Myocyte (in vitro differentiated cells): ENCODE measurements around the gene MS4A13. TPM values are rescaled to one million over a fixed set of nuclear protein-coding genes. Genes with fewer than 3 reads are reported as not detected.
"Not testable (repeated sequence)": the region's sequence is repeated elsewhere in the genome, so short reads cannot be mapped to it uniquely, and the experiment has no call there.

Experiments
- DNase-seq: peaks from one replicate; pipeline ENCODE4 v3.0.0-alpha.2; 2012; ENCODE audit warnings: low read depth
- polyA plus RNA-seq: library from polyadenylated mRNA; unstranded; fragments of >200 nt; gene quantifications from one replicate; pipeline ENCODE4 v1.2.1, GENCODE V29; 2012; ENCODE audit warnings: missing spikeins
- total RNA-seq: library from RNA; depleted of rRNA; stranded (reverse); fragments of >200 nt; gene quantifications from 2 replicates; pipeline ENCODE4 v1.2.3, GENCODE V29; 2014

Gene MS4A13, protein sequence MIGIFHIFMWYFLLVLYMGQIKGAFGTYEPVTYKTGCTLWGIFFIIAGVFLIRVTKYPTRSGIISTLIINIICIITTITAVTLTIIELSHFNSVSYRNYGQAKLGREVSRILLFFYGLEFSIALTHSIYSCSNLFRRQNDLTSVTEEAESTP
- not detected in 2 replicates for total RNA-seq
- not detected for polyA plus RNA-seq

DNA sequence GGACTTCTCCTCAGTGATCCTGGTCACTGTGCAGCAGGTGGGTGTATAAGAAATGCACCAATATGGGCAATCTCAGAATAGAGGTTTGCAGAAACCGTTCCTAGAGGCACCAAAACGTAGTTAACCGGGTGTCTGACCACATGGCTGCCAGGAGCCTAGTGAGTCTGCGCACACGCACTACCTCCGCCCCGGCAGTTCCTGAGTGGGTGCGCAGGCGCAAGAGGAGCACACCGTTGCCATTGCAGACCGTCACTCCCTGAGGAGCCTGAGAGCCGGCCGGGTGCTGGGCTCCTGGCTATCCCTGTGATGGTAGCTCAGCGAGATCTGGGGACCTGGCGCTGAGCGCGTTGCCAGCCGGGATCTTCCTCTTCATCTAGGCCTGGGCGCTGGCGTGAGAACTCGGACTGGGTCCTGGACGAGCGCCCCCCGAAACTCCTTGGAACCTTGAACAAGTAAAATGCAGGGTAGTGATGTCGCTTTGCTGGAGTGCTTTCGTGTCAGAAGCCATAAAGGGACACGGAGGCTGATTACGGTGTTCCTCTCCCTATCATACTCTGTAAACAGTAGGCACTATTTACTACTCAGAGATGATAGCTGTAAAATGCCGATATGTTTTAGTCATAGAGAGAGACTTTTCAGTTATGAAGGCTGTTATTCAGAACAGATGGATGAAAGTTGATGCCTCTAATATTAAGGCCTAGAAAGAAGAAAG lies at the start of gene MS4A13:
Gene MS4A13 (plus strand): TSS at position 249 of the 712 bp plus-strand sequence. CDS start 2,692 bp downstream, outside the sequence.
- no peak for DNase-seq

DNA sequence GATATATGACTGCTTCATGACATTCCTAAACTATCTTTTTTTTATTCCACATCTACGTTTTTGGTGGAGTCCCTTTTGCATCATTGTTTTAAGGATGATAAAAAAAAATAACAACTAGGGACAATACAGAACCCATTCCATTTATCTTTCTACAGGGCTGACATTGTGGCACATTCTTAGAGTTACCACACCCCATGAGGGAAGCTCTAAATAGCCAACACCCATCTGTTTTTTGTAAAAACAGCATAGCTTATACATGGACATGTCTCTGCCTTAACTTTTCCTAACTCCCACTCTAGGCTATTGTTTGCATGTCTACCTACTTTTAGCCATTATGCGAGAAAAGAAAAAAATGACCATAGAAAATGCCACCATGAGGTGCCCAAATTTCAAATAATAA lies 46.4 kb upstream of the MS4A13 start:
- DNase-seq = no peak

DNA sequence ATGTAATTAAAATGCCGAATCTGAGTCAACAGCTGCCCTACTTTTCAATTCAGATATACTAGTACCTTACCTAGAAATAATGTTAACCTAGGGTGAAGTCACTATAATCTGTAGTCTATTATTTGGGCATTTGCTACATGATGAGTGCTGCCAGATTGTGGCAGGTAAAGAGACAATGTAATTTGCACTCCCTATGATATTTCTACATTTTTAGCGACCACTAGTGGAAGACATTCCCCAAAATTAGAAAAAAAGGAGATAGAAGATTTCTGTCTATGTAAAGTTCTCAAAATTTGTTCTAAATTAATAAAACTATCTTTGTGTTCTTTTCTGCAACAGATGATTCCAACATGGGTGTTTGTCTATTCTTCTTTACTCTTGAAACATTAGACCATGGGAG lies 45.5 kb upstream of the MS4A13 start:
- DNase-seq = no peak

DNA sequence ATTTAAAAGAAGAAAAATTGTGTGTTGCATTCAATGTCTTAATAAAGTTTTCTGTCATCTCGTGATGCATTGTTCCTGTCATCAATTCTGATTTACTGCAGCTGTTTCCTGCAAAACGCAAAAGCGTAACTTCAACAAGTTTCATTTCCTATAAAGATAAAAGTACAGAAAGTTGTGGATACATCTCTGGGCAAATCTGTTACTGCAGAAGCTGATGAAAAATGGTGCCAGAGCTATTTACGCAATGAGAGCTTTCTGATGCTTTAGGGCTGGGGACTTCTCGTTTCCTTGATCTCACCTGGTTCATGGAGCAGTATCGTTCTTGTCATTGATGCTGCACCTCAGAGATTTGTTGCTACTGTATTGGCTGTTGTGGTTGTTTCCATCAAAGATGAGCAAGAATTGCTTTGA lies 38.2 kb upstream of the MS4A13 start:
- no peak for DNase-seq

DNA sequence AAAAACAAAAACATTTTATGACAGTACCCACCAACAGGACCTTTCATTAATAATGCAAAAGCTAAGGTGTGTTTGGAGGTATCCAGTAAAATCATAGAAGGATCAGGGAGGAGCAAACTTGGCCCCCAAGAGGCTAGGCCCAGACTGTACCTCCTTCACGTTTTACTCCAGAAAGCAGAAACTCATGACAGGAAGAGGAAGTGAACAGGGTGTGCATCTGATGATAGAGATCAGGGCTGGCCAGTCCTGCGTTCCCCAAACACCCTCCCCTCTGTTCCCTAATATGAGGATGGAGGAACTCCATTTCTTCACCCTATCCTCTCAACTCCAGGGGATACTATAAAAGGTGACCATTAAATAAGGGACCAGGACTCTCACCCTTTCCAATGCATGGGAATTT lies 32.8 kb upstream of the MS4A13 start:
- DNase-seq = no peak

DNA sequence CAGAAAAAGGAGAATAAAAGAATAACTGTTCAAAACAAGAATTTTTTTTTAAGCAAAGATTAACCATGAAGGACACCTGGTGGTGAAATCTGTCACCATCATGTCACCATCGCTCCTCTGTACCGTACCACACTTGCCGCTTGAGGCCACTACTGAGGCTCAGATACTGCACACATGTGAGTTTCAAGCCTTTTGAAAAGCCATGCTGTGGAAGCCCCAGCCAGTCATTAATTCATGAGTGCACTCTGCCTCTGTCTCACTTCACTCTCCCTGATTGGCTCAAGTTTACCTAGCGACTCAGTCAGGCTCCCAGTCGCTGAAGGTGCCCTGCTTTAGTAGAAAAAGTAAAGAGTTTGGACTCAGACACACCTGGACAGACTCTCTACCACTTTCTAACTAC lies 29.2 kb upstream of the MS4A13 start:
- DNase-seq = no peak

DNA sequence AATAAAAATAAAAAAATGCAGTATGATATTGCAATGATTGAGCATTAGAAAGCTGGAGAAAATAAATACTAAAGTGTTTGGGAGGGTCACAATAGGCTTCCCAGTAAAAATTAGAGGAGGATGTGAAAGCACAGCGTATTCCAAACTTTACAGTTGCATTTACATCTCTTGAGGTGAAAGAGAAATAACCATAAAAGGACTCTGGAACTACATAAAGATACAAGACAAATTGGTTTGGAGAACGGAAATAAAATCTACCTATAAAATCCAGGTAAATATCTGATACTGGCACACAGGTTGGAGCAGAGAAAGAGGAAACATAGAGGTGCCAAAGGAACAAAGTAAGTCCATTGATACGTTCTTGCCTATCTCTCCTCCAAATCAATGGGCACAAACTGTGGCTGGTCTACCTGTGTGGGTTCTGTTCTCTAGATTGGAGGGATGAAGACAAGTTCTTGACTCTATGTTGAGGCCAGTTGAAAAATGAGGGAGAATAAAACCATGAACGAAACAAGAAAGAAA lies 22.6 kb upstream of the MS4A13 start, which contains the start of gene MS4A12:
Gene MS4A12 (plus strand): TSS at position 291 of the 522 bp plus-strand sequence. CDS start 4,541 bp downstream, outside the sequence.
- no peak for DNase-seq

DNA sequence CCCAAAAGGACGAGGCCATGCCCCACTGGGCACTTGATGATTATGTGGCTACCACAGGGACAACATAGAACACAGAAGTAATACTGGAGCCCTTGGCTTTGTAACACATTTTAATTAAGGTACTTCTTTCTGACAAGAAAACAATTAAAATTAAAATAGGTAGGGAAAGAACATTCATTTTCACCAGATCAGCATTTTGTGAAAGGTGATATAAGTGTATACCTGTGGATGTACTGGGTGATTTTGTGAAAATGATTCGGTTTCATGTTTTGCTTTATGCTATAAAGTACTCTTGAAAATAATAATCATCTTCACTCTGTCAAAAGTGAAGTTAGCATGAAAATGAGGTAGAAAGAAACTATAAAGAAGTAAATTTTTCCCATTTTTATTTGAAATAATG lies 21.7 kb upstream of the MS4A13 start:
- no peak for DNase-seq

DNA sequence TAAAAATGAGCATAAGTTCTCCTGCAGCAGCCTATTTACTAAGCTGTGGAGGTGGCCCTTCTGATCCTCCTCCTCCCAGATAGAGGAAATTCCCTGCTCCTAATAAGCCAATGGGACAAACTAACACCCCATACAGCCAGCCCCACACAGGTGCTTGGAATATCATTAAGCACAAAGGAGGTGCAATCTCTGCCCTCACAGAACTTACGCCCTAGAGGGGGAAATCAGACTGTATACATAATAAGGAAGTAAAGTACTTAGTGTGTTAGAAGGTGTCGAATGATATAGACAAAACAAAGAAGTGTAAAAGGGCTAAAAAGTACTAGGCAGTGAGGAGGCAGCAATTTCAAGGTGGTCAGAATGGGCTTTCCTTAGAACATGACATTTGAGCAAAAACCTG lies 16.8 kb upstream of the MS4A13 start:
- no peak for DNase-seq

DNA sequence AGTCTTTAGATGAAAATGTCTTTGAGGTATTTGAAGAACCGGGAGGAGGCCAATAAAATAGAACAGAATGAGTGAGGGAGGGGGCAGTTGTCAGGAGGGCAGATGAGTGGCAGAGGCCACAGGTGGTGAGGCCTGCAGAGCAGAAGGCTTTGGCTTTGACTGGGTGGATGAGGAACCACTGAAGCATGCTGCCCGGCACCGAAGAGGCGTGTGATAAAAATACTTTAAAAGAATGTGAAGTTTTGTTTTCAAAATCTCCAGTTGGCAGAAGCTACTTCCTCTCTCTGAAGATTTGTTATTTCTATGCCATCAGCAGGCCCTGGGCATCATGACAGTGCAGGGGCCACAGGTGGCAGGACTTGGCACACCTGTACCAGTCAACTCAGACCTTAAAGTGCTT lies 16.3 kb upstream of the MS4A13 start:
- peak; percentile 78 for DNase-seq

DNA sequence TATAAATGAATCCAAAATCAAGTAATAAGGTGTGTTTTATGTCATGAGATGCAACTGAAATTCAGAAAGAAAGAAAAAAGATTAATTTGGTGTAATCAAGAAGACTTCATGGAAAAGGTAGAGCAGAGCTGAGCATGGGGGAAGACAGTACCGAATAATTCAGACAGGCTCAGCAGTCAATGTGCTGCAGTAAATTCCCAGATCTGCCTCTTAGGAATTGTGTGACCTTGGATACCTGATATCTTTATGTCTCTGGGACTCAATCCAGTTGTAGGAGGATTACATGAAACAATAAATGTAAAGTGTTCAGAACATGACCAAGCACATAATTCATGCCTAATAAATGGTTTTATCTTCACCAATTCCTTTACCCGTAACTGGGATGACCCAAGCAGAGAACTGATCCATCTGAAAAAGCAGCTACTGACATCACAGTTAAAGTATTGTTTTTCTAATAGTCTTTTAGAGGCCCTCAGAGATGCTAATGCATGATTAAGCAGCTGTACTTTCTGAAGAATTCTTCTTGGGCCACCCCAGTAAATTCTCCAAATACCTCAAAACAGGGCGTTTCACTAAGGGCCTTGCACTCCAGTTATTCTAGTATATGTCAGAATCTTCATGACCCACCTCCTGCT lies 14.8 kb upstream of the MS4A13 start:
- peak; percentile 37 for DNase-seq

DNA sequence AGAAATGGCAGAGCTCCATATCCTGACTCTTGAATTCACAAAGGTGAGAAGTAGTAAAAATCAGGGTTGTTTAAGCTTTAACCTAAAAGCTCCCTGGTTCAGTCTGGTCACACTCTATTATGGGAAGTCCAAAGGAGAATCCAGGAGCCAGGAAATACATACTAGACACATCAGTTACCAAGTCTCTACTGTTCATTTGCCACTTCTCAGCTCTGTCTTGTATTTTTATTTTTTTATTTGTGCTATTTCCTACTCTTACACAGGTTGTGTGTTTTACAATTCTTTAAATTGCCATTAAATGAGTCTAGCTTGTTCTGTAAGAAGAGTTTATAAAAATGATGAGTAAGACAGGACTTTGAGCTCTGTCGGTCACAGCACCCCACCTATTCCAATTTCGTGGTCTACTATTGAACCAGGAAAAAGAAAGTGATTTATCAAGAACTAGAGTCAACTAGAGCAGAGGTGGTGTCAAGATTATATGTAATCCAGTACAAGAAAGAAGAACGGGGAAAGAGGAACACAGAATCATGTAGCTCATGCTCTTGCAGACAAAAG lies 12.9 kb upstream of the MS4A13 start:
- DNase-seq = no peak

DNA sequence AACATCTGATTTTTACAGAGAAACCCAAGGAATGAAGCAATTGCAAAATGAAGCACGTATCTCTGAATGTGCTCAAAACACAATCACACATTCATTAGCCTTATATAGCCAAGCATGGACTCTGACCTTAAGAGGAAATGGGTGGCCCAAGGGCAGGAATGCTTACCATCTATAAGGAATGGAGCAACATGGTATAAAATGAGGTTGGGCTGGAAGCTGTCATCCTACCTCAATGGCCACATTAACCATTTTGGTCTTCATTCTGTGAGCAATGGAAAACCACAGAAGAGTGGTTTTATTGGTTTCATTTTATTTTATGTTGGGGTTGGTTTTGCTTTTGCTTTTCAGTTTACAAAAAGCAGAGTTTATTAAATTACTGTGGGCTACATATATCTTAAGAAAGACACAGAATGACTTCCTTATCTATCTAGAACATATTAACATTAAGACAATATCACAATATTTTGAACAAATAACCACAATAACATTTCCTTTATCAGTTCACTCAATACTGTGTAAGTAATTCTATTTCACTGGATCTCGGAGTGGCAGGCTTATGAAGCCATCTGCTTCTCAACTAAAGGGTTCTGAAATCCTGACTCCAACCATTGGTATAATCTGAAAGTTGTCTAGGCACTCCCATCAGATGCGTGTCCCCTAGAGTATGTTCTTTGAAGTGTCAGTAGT lies 10.8 kb upstream of the MS4A13 start:
- no peak for DNase-seq

DNA sequence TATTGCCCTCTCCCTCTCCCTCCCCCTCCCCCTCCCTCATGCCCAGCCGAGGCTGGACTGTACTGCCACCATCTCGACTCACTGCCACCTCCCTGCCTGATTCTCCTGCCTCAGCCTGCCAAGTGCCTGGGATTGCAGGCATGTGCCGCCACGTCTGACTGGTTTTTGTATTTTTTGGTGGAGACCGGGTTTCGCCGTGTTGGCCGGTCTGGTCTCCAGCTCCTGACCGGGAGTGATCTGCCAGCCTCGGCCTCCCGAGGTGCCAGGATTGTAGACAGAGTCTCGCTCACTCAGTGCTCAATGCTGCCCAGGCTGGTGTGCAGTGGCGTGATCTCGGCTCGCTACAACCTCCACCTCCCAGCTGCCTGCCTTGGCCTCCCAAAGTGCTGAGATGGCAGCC lies 5.6 kb upstream of the MS4A13 start:
- not testable (repeated sequence) for DNase-seq

DNA sequence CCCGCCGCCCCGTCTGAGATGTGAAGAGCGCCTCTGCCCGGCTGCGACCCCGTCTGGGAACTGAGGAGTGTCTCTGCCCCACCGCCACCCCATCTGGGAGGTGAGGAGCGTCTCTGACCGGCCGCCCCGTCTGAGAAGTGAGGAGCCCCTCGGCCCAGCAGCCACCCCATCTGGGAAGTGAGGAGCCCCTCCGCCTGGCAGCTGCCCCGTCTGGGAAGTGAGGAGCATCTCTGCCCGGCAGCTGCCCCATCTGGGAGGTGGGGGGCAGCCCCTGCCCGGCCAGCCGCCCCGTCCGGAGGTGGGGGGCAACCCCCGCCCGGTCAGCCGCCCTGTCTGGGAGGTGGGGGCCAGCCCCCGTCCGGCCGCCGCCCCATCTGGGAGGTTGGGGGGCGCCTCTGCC lies 5.0 kb upstream of the MS4A13 start:
- not testable (repeated sequence) for DNase-seq

DNA sequence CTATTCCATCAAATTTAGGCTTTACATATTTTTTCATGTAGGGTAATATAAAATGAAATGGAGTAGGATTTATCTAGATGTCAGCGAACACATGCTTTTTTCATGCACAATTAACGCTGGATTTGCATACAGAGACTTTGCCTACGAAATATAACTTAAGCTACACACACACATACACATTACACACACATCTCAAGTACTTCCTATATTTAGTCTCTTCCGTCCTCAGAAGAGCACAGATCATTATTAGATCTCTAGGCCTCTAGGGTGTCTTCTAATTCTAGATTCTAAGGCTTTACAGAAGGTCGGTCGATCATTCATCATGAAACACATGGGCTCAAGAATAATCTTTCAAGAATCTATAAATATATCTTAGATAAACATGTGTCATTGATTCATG lies 3.8 kb upstream of the MS4A13 start:
- no peak for DNase-seq

DNA sequence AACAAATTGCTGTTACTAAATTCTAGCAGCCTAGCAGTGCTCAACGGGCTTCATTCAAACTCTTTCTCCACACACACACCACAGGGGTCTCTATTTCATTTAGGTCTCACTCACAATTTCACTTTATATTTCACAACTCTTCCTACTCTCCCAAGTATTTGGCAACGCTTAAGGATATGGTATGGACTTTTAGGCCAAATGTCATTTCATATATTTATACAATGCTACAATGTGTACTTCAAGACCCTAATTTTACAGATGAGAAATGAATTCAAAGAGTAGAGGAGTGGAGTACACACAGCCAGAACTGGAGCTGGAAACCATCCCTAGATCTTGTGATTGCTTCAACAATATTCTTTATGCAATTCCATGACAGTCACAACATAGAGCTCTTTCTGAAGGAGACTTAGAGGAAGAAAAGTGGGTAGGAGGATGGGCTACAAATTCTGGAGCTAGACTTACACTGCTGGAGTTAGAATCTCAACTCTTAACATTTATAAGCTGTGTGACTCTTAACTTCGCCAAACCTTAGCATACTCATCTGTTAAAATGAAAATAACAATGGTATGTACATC lies 2.5 kb upstream of the MS4A13 start:
- no peak for DNase-seq

DNA sequence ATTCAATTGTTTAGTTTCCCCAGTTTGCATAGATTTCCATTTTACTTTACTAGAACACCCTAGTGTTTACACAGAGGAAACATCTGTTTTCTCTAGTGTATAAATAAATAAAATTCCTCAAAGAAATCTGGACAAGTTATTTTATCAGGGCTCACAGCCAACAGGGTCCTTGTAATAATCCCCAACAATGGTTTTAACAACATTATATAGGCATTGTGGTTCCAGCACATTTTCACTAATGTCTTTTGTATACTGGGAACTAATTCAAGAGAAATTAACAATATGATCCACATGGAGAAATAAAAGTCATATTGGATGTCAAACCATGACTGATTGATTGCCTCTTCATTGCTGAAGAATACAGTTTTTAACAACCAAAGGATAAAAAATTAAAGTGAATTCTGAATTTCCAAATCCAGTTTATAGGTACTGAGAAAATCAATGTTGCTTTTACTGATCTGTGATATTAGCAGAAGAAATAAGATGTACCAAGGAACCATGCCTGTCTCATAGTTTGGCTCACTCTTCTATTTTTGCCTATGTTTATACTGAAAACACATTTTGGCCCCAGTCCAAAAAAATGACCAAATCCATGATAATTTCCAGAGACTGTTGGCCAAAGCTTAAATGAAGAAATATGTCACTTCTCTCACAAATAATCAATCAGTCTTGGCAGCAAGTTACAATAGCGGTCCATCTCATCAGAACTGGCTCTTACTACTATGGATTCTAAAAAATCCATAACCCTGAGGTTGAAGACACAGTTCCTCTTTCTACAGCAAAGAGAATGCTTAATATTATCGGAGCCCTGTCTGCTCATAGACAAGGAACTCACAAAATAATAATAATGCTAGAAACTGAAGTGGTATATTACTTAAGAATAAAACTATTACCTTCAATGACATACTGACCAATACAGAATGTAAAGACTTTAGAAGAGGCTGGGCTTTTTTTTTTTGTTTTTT lies 1.4 kb upstream of the MS4A13 start:
- DNase-seq = peak; percentile 16

DNA sequence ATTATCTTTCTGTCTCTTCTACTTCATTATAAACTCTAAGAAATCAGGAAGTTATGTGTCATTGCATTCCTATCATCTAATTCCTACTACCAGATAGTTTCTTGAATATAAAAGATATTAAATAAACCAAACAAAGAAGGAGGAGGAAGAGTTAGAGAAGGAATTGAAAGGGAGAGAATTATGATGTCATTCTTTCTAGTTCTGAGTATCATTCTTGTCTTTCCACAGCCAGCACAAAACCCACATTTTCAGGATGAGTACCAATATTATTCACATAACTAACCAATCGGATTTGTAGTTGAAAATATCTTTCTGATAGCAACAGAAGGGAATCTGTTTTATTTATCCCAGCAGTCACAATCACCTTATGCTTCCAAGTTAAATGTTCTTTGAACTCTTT lies 13.3 kb downstream of the MS4A13 start:
- no peak for DNase-seq

DNA sequence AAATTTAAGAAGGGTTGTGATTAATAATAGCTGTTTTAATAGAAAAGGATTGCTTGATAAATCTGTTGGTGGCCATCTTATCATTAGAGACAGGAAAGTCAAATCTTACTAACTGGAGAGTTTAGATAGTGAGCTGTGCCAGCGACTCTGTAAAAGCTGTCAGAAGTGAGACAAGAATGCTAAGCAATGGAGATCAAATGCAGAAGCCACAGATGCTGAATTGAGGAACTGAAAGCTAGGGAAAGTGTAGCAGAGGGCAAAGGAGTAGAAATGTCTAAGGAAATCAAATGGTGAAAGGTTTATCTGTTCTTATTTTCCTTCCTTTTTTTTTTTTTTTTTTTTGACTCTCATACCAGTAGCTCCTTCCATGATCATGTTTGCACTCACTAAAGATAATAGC lies 13.7 kb downstream of the MS4A13 start:
- no peak for DNase-seq
